HCT116 (cell line): ENCODE data around the gene SCCPDH. TPM values are rescaled to one million over a fixed set of nuclear protein-coding genes. Genes with fewer than 3 reads are reported as not detected.

Source experiments
- ATAC-seq: fragments of 200-7000 bp; cut with Tn5 transposase; 2 replicates; pipeline ENCODE4 v1.9.1; 2020; ENCODE audit warnings: mild to moderate bottlenecking, moderate library complexity
- BruUV-seq: library from RNA; stranded (reverse); fragments of 400-500 nt; replicated peaks from 2 replicates; lab custom pipeline; 2021; lab: Mats Ljungman, UMichigan
- CTCF ChIA-PET: fragments of 300-600 bp; sonication (Branson Sonifier 250); formaldehyde crosslinking; loops from one replicate; lab custom pipeline; 2021; ENCODE audit warnings: antibody characterized with exemption; lab: Charles Lee
- POLR2A ChIA-PET: fragments of 300-600, 350-600 bp; sonication (Branson Sonifier 250); formaldehyde crosslinking; loops from one replicate; lab custom pipeline; 2021; ENCODE audit warnings: antibody characterized with exemption; lab: Charles Lee
- RAD21 ChIA-PET, 2 experiments: fragments of 300-600 bp; sonication (Branson Sonifier 250); formaldehyde crosslinking; loops; one replicate each; lab custom pipeline; 2023; ENCODE audit warnings: low total read pairs in 2 of 2; ENCODE audit not compliant: uncharacterized antibody in 2 of 2, unreplicated experiment in 2 of 2, low non-redundant PET in 1 of 2; lab: Charles Lee
- DNase-seq: peaks from one replicate; pipeline ENCODE4 v3.0.0-alpha.2; 2010; ENCODE audit warnings: low read depth, low spot score
- H2AFZ ChIP-seq: fragments of 200-600 bp; shearing (Covaris generic), sonication (generic); 2 replicates; pipeline ENCODE4 v1.6.1; 2017; ENCODE audit warnings: low read depth, mixed run types, mixed read lengths, antibody characterized with exemption, low read length; ENCODE audit not compliant: poor library complexity, severe bottlenecking
- H3K27ac ChIP-seq: 2 replicates; pipeline ENCODE4 v1.5.1; 2012; ENCODE audit warnings: low read depth, low read length
- H3K27me3 ChIP-seq: fragments of 200-600 bp; sonication (generic); 2 replicates; pipeline ENCODE4 v1.6.1; 2016; ENCODE audit warnings: mixed run types, low read length, mixed read lengths; ENCODE audit not compliant: insufficient read depth
- H3K36me3 ChIP-seq, 2 experiments: fragments of 200-500 bp in 1 of 2; fragments of 200-600 bp in 1 of 2; sonication (Bioruptor generic) in 1 of 2; sonication (generic) in 1 of 2; 2 replicates each; pipeline versions ENCODE4 v1.5.1 to v1.6.1; 2014 to 2016; ENCODE audit warnings: low read length in 2 of 2, inconsistent platforms in 1 of 2, mixed read lengths in 1 of 2, mixed run types in 1 of 2; ENCODE audit not compliant: insufficient read depth in 2 of 2, control insufficient read depth in 1 of 2
- H3K4me1 ChIP-seq, 2 experiments: fragments of 200-600 bp in 1 of 2; sonication (generic) in 1 of 2; 2 replicates each; pipeline versions ENCODE4 v1.5.1 to v1.6.1; 2012 to 2017; ENCODE audit warnings: low read length in 2 of 2, inconsistent platforms in 1 of 2, mild to moderate bottlenecking in 1 of 2, mixed read lengths in 1 of 2, mixed run types in 1 of 2, moderate library complexity in 1 of 2; ENCODE audit not compliant: insufficient read depth in 2 of 2, control insufficient read depth in 1 of 2
- H3K4me2 ChIP-seq: fragments of 200-600 bp; sonication (generic); 2 replicates; pipeline ENCODE4 v1.6.1; 2017; ENCODE audit warnings: mixed run types, low read length, mixed read lengths
- H3K4me3 ChIP-seq, 2 experiments: fragments of 200-600 bp in 1 of 2; sonication (generic) in 1 of 2; replicated peaks in 1 of 2; 2 replicates each; pipeline ENCODE4 v1.5.1; 2011 to 2016; ENCODE audit warnings: low read length in 2 of 2, control low read depth in 1 of 2, low read depth in 1 of 2, mild to moderate bottlenecking in 1 of 2, mixed read lengths in 1 of 2, mixed run types in 1 of 2
- H3K79me2 ChIP-seq: fragments of 200-600 bp; sonication (generic); 2 replicates; pipeline ENCODE4 v1.6.1; 2017; ENCODE audit warnings: mild to moderate bottlenecking, mixed run types, low read length, moderate library complexity, mixed read lengths; ENCODE audit not compliant: insufficient read depth
- H3K9ac ChIP-seq: fragments of 200-600 bp; sonication (generic); 2 replicates; pipeline ENCODE4 v1.6.1; 2016; ENCODE audit warnings: low read length, mixed read lengths
- H3K9me2 ChIP-seq: fragments of 200-600 bp; sonication (generic), shearing (Covaris generic); 2 replicates; pipeline ENCODE4 v1.6.1; 2017; ENCODE audit warnings: mixed run types, mild to moderate bottlenecking, moderate library complexity; ENCODE audit not compliant: insufficient read depth
- H3K9me3 ChIP-seq, 2 experiments: fragments of 200-500 bp in 1 of 2; fragments of 200-600 bp in 1 of 2; sonication (Bioruptor generic) in 1 of 2; sonication (generic) in 1 of 2; 2 replicates each; pipeline ENCODE4 v1.6.1; 2014 to 2017; ENCODE audit warnings: low read length in 2 of 2, mixed read lengths in 2 of 2, inconsistent platforms in 1 of 2, low read depth in 1 of 2, mild to moderate bottlenecking in 1 of 2, mixed run types in 1 of 2, moderate library complexity in 1 of 2; ENCODE audit not compliant: control insufficient read depth in 1 of 2, insufficient read depth in 1 of 2
- H4K20me1 ChIP-seq: fragments of 200-600 bp; sonication (generic), shearing (Covaris generic); 2 replicates; pipeline ENCODE4 v1.6.1; 2017; ENCODE audit warnings: mixed run types, mild to moderate bottlenecking, moderate library complexity; ENCODE audit not compliant: insufficient read depth
- ATF3 ChIP-seq: IDR thresholded peaks from 2 replicates; pipeline ENCODE4 v1.6.1; 2012
- CBX3 ChIP-seq: IDR thresholded peaks from 2 replicates; pipeline ENCODE4 v1.6.1; 2012; ENCODE audit warnings: low read depth
- EZH2phosphoT487 ChIP-seq: fragments of 200-600 bp; IDR thresholded peaks from 2 replicates; pipeline ENCODE4 v1.6.1; 2018; ENCODE audit warnings: antibody characterized with exemption, borderline replicate concordance
- FOSL1 ChIP-seq: IDR thresholded peaks from 2 replicates; pipeline ENCODE4 v1.6.1; 2012; ENCODE audit warnings: low read depth
- POLR2A ChIP-seq: IDR thresholded peaks from 2 replicates; pipeline ENCODE4 v1.7.0; 2011; ENCODE audit warnings: borderline replicate concordance; ENCODE audit not compliant: insufficient read depth, insufficient read length; ENCODE audit errors: extremely low read depth
- REST ChIP-seq: IDR thresholded peaks from 2 replicates; pipeline ENCODE4 v1.6.1; 2012; ENCODE audit warnings: low read depth
- SIN3A ChIP-seq: IDR thresholded peaks from 2 replicates; pipeline ENCODE4 v1.6.1; 2012; ENCODE audit warnings: low read depth
- SP1 ChIP-seq: IDR thresholded peaks from 2 replicates; pipeline ENCODE4 v1.6.1; 2012; ENCODE audit warnings: low read depth
- YY1 ChIP-seq: IDR thresholded peaks from 2 replicates; pipeline ENCODE4 v1.6.1; 2011; ENCODE audit warnings: low read length, low read depth, moderate library complexity, mild to moderate bottlenecking; ENCODE audit not compliant: insufficient replicate concordance; ENCODE audit errors: extremely low read depth
- ZBTB33 ChIP-seq: IDR thresholded peaks from 2 replicates; pipeline ENCODE4 v1.6.1; 2011; ENCODE audit warnings: mild to moderate bottlenecking, low read length, moderate library complexity; ENCODE audit not compliant: insufficient replicate concordance; ENCODE audit errors: extremely low read depth
- ZFX ChIP-seq: fragments of 450-650 bp; IDR thresholded peaks from 2 replicates; pipeline ENCODE4 v1.6.1; 2017
- ZNF274 ChIP-seq: fragments of 200-500 bp; sonication (Bioruptor generic); IDR thresholded peaks from 2 replicates; pipeline ENCODE4 v1.6.1; 2014; ENCODE audit warnings: mild to moderate bottlenecking, low read depth, low read length, inconsistent platforms
- intact Hi-C: fragments of 100-400 bp; cut with micrococcal nuclease; formaldehyde crosslinking; loops from 2 replicates; pipeline ENCODE4 v1.10.0; 2022
- total RNA-seq: library from RNA; stranded (reverse); gene quantifications from one replicate; pipeline ENCODE4 v1.2.1, GENCODE V29; 2021; ENCODE audit not compliant: unreplicated experiment

SCCPDH gene
- total RNA-seq, 1 experiment from 2014 or later = 0.30 TPM

GRCh38 chr1:246768403-246769020, 44.3 kb downstream of the SCCPDH start:
- H4K20me1 ChIP-seq = no peaks in the 10 kb centered on the region
- CTCF ChIA-PET = no interaction called here
- H3K36me3 ChIP-seq = no peaks in the 10 kb centered on the region
- no peak overlapping the region for H3K27ac ChIP-seq
- intact Hi-C loops = no loop called here
- no TSS peak for BruUV-seq
- H3K9ac ChIP-seq = no peak overlapping the region
- ATAC-seq (no peak), DNase-seq (no peak)
- no peak for TF ChIP-seq POLR2A
- TF ChIP-seq ZNF274 = no peak
- TF ChIP-seq YY1 = no peak
- TF ChIP-seq ATF3 = no peak
- TF ChIP-seq SP1 = no peak
- TF ChIP-seq ZBTB33 = no peak
- no peak for TF ChIP-seq CBX3
- no peak for TF ChIP-seq REST
- no peak for TF ChIP-seq ZFX
- TF ChIP-seq EZH2phosphoT487 = no peak
- TF ChIP-seq FOSL1 = no peak
- no peak for TF ChIP-seq SIN3A
- H3K4me3 ChIP-seq = no peak overlapping the region
- no peak overlapping the region for H3K4me2 ChIP-seq
- POLR2A ChIA-PET = no interaction called here
- no peaks in the 10 kb centered on the region for H3K9me3 ChIP-seq
- no peak overlapping the region for H2AFZ ChIP-seq
- no peaks in the 10 kb centered on the region for H3K79me2 ChIP-seq
- no peaks in the 10 kb centered on the region for H3K4me1 ChIP-seq
- no peaks in the 10 kb centered on the region for H3K27me3 ChIP-seq
- H3K9me2 ChIP-seq = no peaks in the 10 kb centered on the region
- RAD21 ChIA-PET = no interaction called here
